ENCODE results near the gene MPV17.

The MPV17 gene

DNA sequence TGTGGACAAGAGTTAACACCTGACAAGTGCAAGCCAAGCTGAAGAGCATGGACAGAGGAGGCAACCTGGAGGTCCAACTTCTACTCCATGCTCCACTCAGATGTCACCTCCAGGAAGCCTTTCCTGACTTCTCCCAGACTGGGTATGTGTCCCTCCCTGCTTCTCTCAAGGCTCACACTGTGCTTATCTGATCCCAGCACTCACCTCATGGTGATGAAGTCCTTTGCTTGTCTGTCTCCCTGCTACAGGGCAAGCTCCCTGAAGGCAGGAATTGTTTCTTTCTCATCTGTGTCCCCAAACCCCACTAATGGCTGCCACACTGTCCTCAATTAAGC lies 57.4 kb downstream of the MPV17 start:
- no peak for TF ChIP-seq EZH2phosphoT487 (IDR thresholded peaks at IDR 0.05; ENCODE audit: low read depth)
- TF ChIP-seq, protein P1, sequence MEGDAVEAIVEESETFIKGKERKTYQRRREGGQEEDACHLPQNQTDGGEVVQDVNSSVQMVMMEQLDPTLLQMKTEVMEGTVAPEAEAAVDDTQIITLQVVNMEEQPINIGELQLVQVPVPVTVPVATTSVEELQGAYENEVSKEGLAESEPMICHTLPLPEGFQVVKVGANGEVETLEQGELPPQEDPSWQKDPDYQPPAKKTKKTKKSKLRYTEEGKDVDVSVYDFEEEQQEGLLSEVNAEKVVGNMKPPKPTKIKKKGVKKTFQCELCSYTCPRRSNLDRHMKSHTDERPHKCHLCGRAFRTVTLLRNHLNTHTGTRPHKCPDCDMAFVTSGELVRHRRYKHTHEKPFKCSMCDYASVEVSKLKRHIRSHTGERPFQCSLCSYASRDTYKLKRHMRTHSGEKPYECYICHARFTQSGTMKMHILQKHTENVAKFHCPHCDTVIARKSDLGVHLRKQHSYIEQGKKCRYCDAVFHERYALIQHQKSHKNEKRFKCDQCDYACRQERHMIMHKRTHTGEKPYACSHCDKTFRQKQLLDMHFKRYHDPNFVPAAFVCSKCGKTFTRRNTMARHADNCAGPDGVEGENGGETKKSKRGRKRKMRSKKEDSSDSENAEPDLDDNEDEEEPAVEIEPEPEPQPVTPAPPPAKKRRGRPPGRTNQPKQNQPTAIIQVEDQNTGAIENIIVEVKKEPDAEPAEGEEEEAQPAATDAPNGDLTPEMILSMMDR (IDR thresholded peaks at IDR 0.05; ENCODE audit: low read depth, low read length), result no peak
- Histone ChIP-seq H3K27ac (ENCODE audit: low read length) (no peak overlapping the region), H3K27me3 (ENCODE audit: low read depth, low read length) (peaks cover 45% of the 10 kb centered on the region), H3K9ac (ENCODE audit: low read length) (no peak overlapping the region), H3K4me3 (ENCODE audit: low read length) (no peak overlapping the region), H3K36me3 (replicated peaks; ENCODE audit: low read depth, low read length) (no peaks in the 10 kb centered on the region), H3K9me3 (ENCODE audit: insufficient read depth, low read length) (no peaks in the 10 kb centered on the region), H4K20me1 (ENCODE audit: insufficient read depth, low read length) (no peaks in the 10 kb centered on the region), H2AFZ (ENCODE audit: low read depth, low read length) (no peak overlapping the region), H3K4me1 (ENCODE audit: low read length) (peaks cover under 1% of the 10 kb centered on the region; the same call in 1 of the 2 replicates), H3K79me2 (ENCODE audit: low read length) (no peaks in the 10 kb centered on the region), H3K4me2 (ENCODE audit: low read length) (no peak overlapping the region)

DNA sequence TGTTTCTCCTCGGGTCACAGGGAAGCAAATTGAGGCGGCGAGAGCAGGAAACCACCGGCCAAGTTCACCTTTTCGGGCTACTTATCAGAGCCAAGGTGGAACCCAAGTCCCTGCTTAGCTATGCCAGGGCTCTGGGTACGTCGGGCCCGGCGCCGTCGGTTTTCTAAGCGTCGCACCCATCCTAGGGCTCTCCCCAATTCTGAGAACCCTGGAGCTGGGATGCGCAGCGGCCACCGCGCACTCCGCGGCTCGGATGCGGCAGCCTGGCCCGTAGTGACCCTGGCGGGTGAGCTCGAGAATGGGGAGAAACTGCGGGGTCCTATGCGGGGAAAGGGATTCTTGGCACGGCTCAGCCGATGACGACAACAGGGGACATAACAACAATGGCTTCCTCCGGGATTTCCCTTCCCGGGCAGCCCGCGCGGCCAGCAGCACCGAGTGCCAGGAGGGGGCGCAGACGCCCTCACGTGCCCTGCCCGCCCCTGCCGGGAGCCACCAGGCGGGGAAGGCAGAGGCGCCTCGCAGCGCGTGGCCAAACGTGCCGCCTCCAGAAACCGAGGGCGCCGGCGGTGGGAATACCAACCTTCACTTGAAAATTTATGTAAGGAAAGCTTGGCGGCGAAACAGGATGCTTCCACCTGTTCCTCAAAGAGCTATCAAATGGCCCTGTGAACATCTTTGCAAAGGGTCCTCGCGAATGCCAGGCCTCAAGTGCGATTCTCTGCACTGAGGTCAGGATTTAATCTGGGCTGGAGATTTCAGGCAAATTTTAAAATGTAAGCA lies 58.0 kb downstream of the MPV17 start:
- TF ChIP-seq, protein P1 (IDR thresholded peaks at IDR 0.05; ENCODE audit: low read depth, low read length), result peak; percentile 14; the same call in 1 of the 2 replicates
- TF ChIP-seq EZH2phosphoT487 (IDR thresholded peaks at IDR 0.05; ENCODE audit: low read depth), result no peak
- H3K4me1 ChIP-seq (ENCODE audit: low read length), result no peaks in the 10 kb centered on the region
- H2AFZ ChIP-seq (ENCODE audit: low read depth, low read length), result no peak overlapping the region
- no peak overlapping the region for H3K4me3 ChIP-seq (ENCODE audit: low read length)
- peaks cover 44% of the 10 kb centered on the region for H3K27me3 ChIP-seq (ENCODE audit: low read depth, low read length)
- no peak overlapping the region for H3K4me2 ChIP-seq (ENCODE audit: low read length)
- H3K79me2 ChIP-seq (ENCODE audit: low read length), result no peaks in the 10 kb centered on the region
- H3K9me3 ChIP-seq (ENCODE audit: insufficient read depth, low read length), result no peaks in the 10 kb centered on the region
- no peak overlapping the region for H3K27ac ChIP-seq (ENCODE audit: low read length)
- H3K36me3 ChIP-seq (replicated peaks; ENCODE audit: low read depth, low read length), result no peaks in the 10 kb centered on the region
- no peaks in the 10 kb centered on the region for H4K20me1 ChIP-seq (ENCODE audit: insufficient read depth, low read length)
- no peak overlapping the region for H3K9ac ChIP-seq (ENCODE audit: low read length)

DNA sequence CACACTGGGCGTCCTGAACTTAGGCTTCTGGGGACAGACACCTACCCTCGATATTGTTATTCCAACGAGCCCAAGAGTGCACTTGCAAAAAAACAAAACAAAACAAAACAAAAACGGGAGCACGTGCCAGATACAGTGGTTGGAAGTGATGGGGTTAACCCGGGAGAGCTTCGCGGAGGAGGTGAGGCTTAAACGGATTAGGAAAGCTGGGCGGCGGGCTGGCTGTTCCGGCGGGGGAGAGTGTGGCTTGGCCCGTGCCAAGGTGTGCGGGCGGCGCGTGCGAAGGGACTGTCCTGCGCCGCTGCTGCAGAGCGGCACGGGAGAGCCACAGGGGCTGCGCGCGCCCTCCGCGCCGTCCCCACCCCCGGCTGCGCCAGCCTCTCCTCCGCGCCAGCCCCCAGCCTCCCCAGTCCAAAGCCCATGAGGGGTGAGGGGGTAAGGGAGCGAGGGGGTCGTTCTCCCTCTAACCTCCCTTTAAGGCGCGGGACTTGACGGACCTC lies 58.6 kb downstream of the MPV17 start:
- H4K20me1 ChIP-seq (ENCODE audit: insufficient read depth, low read length), result no peaks in the 10 kb centered on the region
- H3K9ac ChIP-seq (ENCODE audit: low read length), result no peak overlapping the region
- H3K4me2 ChIP-seq (ENCODE audit: low read length), result no peak overlapping the region
- H3K27me3 ChIP-seq (ENCODE audit: low read depth, low read length), result peaks cover 38% of the 10 kb centered on the region
- H2AFZ ChIP-seq (ENCODE audit: low read depth, low read length), result no peak overlapping the region
- TF ChIP-seq EZH2phosphoT487 (IDR thresholded peaks at IDR 0.05; ENCODE audit: low read depth), result no peak
- TF ChIP-seq, protein P1 (IDR thresholded peaks at IDR 0.05; ENCODE audit: low read depth, low read length), result no peak
- no peaks in the 10 kb centered on the region for H3K36me3 ChIP-seq (replicated peaks; ENCODE audit: low read depth, low read length)
- no peaks in the 10 kb centered on the region for H3K4me1 ChIP-seq (ENCODE audit: low read length)
- no peaks in the 10 kb centered on the region for H3K79me2 ChIP-seq (ENCODE audit: low read length)
- H3K9me3 ChIP-seq (ENCODE audit: insufficient read depth, low read length), result no peaks in the 10 kb centered on the region
- no peak overlapping the region for H3K27ac ChIP-seq (ENCODE audit: low read length)
- H3K4me3 ChIP-seq (ENCODE audit: low read length), result no peak overlapping the region

DNA sequence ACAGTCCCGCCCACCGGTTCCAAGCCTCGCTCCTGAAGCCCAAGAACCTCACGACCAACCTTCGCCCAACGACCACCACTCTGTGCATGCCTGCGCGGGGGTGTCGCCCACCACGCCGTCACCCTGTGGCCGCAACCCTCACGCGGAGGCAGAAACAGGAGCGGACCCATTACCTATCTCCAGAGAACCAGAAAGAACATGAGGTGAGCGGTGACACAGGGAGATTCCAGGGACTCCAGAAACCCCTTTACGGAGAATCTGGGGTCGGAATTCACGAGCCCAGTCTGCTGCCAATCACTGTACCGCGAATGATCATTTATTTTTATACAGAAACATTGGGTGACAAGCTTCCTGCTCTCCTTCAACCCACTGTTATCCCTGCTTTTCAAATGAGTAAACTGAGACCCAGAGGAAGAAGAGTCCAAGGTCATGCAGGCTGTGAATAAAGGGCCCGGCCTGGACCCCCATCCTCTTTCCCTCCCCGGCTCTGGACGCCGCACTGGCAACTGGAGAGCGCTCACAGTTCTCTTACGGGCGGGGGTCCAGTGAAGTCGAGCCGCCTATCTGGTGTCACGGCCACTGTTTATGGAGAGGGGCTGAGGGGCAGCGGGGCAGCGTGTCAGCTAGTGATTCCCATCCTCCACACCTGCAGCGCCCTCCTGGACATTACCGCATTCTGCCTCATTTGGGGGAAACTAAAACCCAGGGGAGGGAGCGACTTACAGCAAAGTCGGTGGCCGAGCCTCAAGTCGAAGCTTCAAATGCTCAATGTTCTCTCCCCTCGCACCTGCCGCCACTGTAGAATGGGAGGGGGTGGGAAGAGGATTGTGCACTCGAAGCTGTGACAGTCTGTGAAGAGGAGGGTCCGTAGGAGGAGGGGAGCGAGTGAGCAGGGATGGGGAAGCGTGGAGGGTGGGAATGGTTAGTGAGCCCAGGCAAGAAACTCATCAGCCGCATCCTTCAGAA lies 59.3 kb downstream of the MPV17 start:
- peaks cover 35% of the 10 kb centered on the region for H3K27me3 ChIP-seq (ENCODE audit: low read depth, low read length)

More for the DNA sequence above, 59.3 kb downstream of the MPV17 start:
- no peaks in the 10 kb centered on the region for H3K4me1 ChIP-seq (ENCODE audit: low read length)
- no peaks in the 10 kb centered on the region for H3K36me3 ChIP-seq (replicated peaks; ENCODE audit: low read depth, low read length)
- H3K9me3 ChIP-seq (ENCODE audit: insufficient read depth, low read length), result no peaks in the 10 kb centered on the region
- H4K20me1 ChIP-seq (ENCODE audit: insufficient read depth, low read length), result no peaks in the 10 kb centered on the region
- peak overlapping the region; percentile 81 for H3K4me3 ChIP-seq (ENCODE audit: low read length)
- peak overlapping the region; percentile 82 for H3K4me2 ChIP-seq (ENCODE audit: low read length)
- H3K27ac ChIP-seq (ENCODE audit: low read length), result no peak overlapping the region
- peak overlapping the region; percentile 39; the same call in 1 of the 2 replicates for H2AFZ ChIP-seq (ENCODE audit: low read depth, low read length)
- no peaks in the 10 kb centered on the region for H3K79me2 ChIP-seq (ENCODE audit: low read length)
- H3K9ac ChIP-seq (ENCODE audit: low read length), result peak overlapping the region; percentile 34; the same call in 1 of the 2 replicates
- TF ChIP-seq EZH2phosphoT487 (IDR thresholded peaks at IDR 0.05; ENCODE audit: low read depth), result no peak
- TF ChIP-seq, protein P1 (IDR thresholded peaks at IDR 0.05; ENCODE audit: low read depth, low read length), result no peak
